GM23338 (cell line): Measurements from ENCODE around the gene CLEC2B. TPM values are rescaled to one million over a fixed set of nuclear protein-coding genes. Genes with fewer than 3 reads are reported as not detected.

Experiments
- ATAC-seq: fragments of 200-7000 bp; cut with Tn5 transposase; 3 replicates; pipeline ENCODE4 v1.9.1; 2020
- DNase-seq: peaks from one replicate; pipeline ENCODE4 v3.0.0-alpha.2; 2015; ENCODE audit warnings: low spot score
- H2AFZ ChIP-seq: fragments of 200-600 bp; sonication (generic); 2 replicates; pipeline ENCODE4 v1.8.0; 2016; ENCODE audit warnings: antibody characterized with exemption, mild to moderate bottlenecking, moderate library complexity
- H3F3A ChIP-seq: fragments of 200-600 bp; sonication (generic); replicated peaks from 2 replicates; pipeline ENCODE4 v1.8.0; 2017; ENCODE audit warnings: antibody characterized with exemption, mixed run types, low read depth
- H3K27ac ChIP-seq: fragments of 200-600 bp; sonication (generic); 2 replicates; pipeline ENCODE4 v1.6.1; 2016; ENCODE audit warnings: low read depth
- H3K27me3 ChIP-seq: fragments of 200-600 bp; sonication (generic); 2 replicates; pipeline ENCODE4 v1.8.0; 2016; ENCODE audit warnings: mild to moderate bottlenecking, mixed run types, moderate library complexity; ENCODE audit not compliant: insufficient read depth
- H3K36me3 ChIP-seq: fragments of 200-600 bp; sonication (generic); 2 replicates; pipeline ENCODE4 v1.8.0; 2016; ENCODE audit warnings: mild to moderate bottlenecking; ENCODE audit not compliant: insufficient read depth
- H3K4me1 ChIP-seq: fragments of 200-600 bp; sonication (generic); 2 replicates; pipeline ENCODE4 v1.8.0; 2016; ENCODE audit warnings: mild to moderate bottlenecking, moderate library complexity; ENCODE audit not compliant: insufficient read depth
- H3K4me2 ChIP-seq: fragments of 200-600 bp; sonication (generic); 2 replicates; pipeline ENCODE4 v1.7.1; 2017; ENCODE audit warnings: mixed run types
- H3K4me3 ChIP-seq: fragments of 200-600 bp; sonication (generic); 2 replicates; pipeline ENCODE4 v1.6.1; 2016; ENCODE audit warnings: mixed run types
- H3K79me2 ChIP-seq: fragments of 200-600 bp; sonication (generic); replicated peaks from 2 replicates; pipeline ENCODE4 v1.8.0; 2017; ENCODE audit warnings: mild to moderate bottlenecking; ENCODE audit not compliant: insufficient read depth
- H3K9me2 ChIP-seq: fragments of 200-600 bp; sonication (generic); 2 replicates; pipeline ENCODE4 v1.8.0; 2017; ENCODE audit not compliant: insufficient read depth
- H4K20me1 ChIP-seq: fragments of 200-600 bp; sonication (generic); replicated peaks from 2 replicates; pipeline ENCODE4 v1.8.0; 2017; ENCODE audit warnings: mild to moderate bottlenecking; ENCODE audit not compliant: insufficient read depth
- H3K27ac Mint-ChIP-seq: 2 replicates; pipeline ENCODE4 v1.8.0; 2020; ENCODE audit warnings: inconsistent platforms, mild to moderate bottlenecking, moderate library complexity, mixed read lengths
- H3K27me3 Mint-ChIP-seq: 3 replicates; pipeline ENCODE4 v1.8.0; 2022; ENCODE audit warnings: low read depth, mild to moderate bottlenecking, moderate library complexity, mixed read lengths, inconsistent platforms; ENCODE audit not compliant: insufficient read depth, poor library complexity
- H3K36me3 Mint-ChIP-seq: 3 replicates; pipeline ENCODE4 v1.8.0; 2021; ENCODE audit warnings: low read depth, mild to moderate bottlenecking, inconsistent platforms, moderate library complexity, mixed read lengths
- H3K4me1 Mint-ChIP-seq: 3 replicates; pipeline ENCODE4 v1.8.0; 2020; ENCODE audit warnings: mild to moderate bottlenecking, inconsistent platforms, mixed read lengths
- H3K4me3 Mint-ChIP-seq: 3 replicates; pipeline ENCODE4 v1.8.0; 2021; ENCODE audit warnings: moderate library complexity, mild to moderate bottlenecking, inconsistent platforms, mixed read lengths
- H3K9me3 Mint-ChIP-seq: 3 replicates; pipeline ENCODE4 v1.8.0; 2020; ENCODE audit warnings: moderate library complexity, mild to moderate bottlenecking, inconsistent platforms, mixed read lengths
- CTCF ChIP-seq, 2 experiments: fragments of 200-600 bp in 1 of 2; sonication (generic) in 1 of 2; conservative IDR thresholded peaks; 2 replicates each; pipeline versions ENCODE4 v1.5.1 to v1.6.1; 2016 to 2017; ENCODE audit warnings: antibody characterized with exemption in 2 of 2, low read depth in 2 of 2, mild to moderate bottlenecking in 2 of 2, moderate library complexity in 1 of 2
- ETS1 ChIP-seq: IDR thresholded peaks from 2 replicates; pipeline ENCODE4 v1.6.1; 2016; ENCODE audit warnings: antibody characterized with exemption
- EZH2 ChIP-seq: fragments of 200-600 bp; sonication (generic); IDR thresholded peaks from one replicate; pipeline ENCODE4 v1.8.0; 2017; ENCODE audit warnings: antibody characterized with exemption, mild to moderate bottlenecking, low read depth; ENCODE audit not compliant: unreplicated experiment
- EZH2phosphoT487 ChIP-seq: fragments of 200-600 bp; sonication (generic); IDR thresholded peaks from one replicate; pipeline ENCODE4 v1.8.1; 2018; ENCODE audit warnings: antibody characterized with exemption; ENCODE audit not compliant: unreplicated experiment
- JUNB ChIP-seq: IDR thresholded peaks from one replicate; pipeline ENCODE4 v1.6.1; 2016; ENCODE audit warnings: antibody characterized with exemption; ENCODE audit not compliant: unreplicated experiment
- NANOG ChIP-seq: IDR thresholded peaks from 2 replicates; pipeline ENCODE4 v1.6.1; 2016; ENCODE audit warnings: antibody characterized with exemption, borderline replicate concordance
- POLR2AphosphoS5 ChIP-seq: IDR thresholded peaks from 2 replicates; pipeline ENCODE4 v1.6.1; 2016; ENCODE audit warnings: antibody characterized with exemption, low read depth
- REST ChIP-seq: IDR thresholded peaks from one replicate; pipeline ENCODE4 v1.6.1; 2018; ENCODE audit warnings: antibody characterized with exemption; ENCODE audit not compliant: unreplicated experiment
- ZNF331 ChIP-seq: fragments of 250-450 bp; sonication (Bioruptor Pico); IDR thresholded peaks from 2 replicates; pipeline ENCODE4 v1.5.0; 2020; ENCODE audit warnings: low read depth, mild to moderate bottlenecking, moderate library complexity
- ZNF462 ChIP-seq: fragments of 250-450 bp; sonication (Bioruptor Pico); IDR thresholded peaks from 2 replicates; pipeline ENCODE4 v1.5.0; 2020; ENCODE audit warnings: mild to moderate bottlenecking, moderate library complexity
- polyA plus RNA-seq: library from polyadenylated mRNA; unstranded; fragments of >200 nt; fragmentation: Nextera tagmentation; extraction: Ambion mirVana; gene quantifications from 2 replicates; pipeline ENCODE4 v1.2.1, GENCODE V29; 2016
- total RNA-seq: library from RNA; depleted of rRNA; stranded (reverse); fragments of >200 nt; shearing (Covaris generic); gene quantifications from 2 replicates; pipeline ENCODE4 v1.2.3, GENCODE V29; 2014

CLEC2B gene
- total and polyA plus RNA-seq, 2 experiments from 2014 or later, result not detected

GRCh38 chr12:9806714-9807113 lies 62.4 kb downstream of the CLEC2B start (continued):
- no peak for TF ChIP-seq REST

GRCh38 chr12:9805883-9806282 lies 63.3 kb downstream of the CLEC2B start:
- no peaks in the 10 kb centered on the region for H3K4me1 ChIP-seq
- H3K27ac Mint-ChIP-seq, result no peak overlapping the region
- H3K4me1 Mint-ChIP-seq, result peaks cover 3% of the 10 kb centered on the region; the same call in 1 of the 3 replicates
- no peaks in the 10 kb centered on the region for H3K27me3 Mint-ChIP-seq
- no peak overlapping the region for H2AFZ ChIP-seq
- H3K9me3 Mint-ChIP-seq, result no peaks in the 10 kb centered on the region
- H4K20me1 ChIP-seq, result no peaks in the 10 kb centered on the region
- ATAC-seq (no peak), DNase-seq (no peak)
- H3K4me3 ChIP-seq, result no peak overlapping the region
- H3K36me3 Mint-ChIP-seq, result no peaks in the 10 kb centered on the region
- no peak for TF ChIP-seq CTCF (conservative IDR thresholded peaks at IDR 0.05; ENCODE audit: low read depth in 2 of 2)
- no peak for TF ChIP-seq ZNF331
- no peak for TF ChIP-seq POLR2AphosphoS5
- TF ChIP-seq NANOG, result no peak
- no peak for TF ChIP-seq ETS1
- TF ChIP-seq EZH2, result no peak
- no peak for TF ChIP-seq ZNF462 (CRISPR knock-in tag)
- TF ChIP-seq EZH2phosphoT487, result no peak
- TF ChIP-seq JUNB, result no peak
- H3K4me2 ChIP-seq, result no peak overlapping the region
- H3K27me3 ChIP-seq, result no peaks in the 10 kb centered on the region
- H3F3A ChIP-seq, result no peaks in the 10 kb centered on the region
- H3K79me2 ChIP-seq, result no peaks in the 10 kb centered on the region
- no peak overlapping the region for H3K4me3 Mint-ChIP-seq
- H3K27ac ChIP-seq, result no peak overlapping the region
- H3K9me2 ChIP-seq, result no peaks in the 10 kb centered on the region
- no peaks in the 10 kb centered on the region for H3K36me3 ChIP-seq
